K562 (cell line): Measurements from ENCODE around the gene TJP3. TPM values are rescaled to one million over a fixed set of nuclear protein-coding genes. Genes with fewer than 3 reads are reported as not detected.

Source experiments
- ASH1L ChIP-seq: fragments of 450-650 bp; IDR thresholded peaks from 2 replicates; pipeline ENCODE4 v1.6.1; 2018; ENCODE audit warnings: borderline replicate concordance, mild to moderate bottlenecking, low read depth; ENCODE audit not compliant: partially characterized antibody
- CBFA2T2 ChIP-seq: fragments of 450-650 bp; conservative IDR thresholded peaks from 2 replicates; pipeline ENCODE4 v1.6.1; 2017; ENCODE audit warnings: mild to moderate bottlenecking
- CREB3 ChIP-seq: fragments of 450-650 bp; conservative IDR thresholded peaks from 2 replicates; pipeline ENCODE4 v1.6.1; 2016; ENCODE audit warnings: missing genetic modification characterization, low read depth, mild to moderate bottlenecking, missing compliant biosample characterization, moderate library complexity
- HDAC6 ChIP-seq: IDR thresholded peaks from 2 replicates; pipeline ENCODE4 v1.6.1; 2012; ENCODE audit warnings: low read depth, mild to moderate bottlenecking, control low read depth, inconsistent platforms, low read length, moderate library complexity
- IFI16 ChIP-seq: fragments of 250-450 bp; sonication (Bioruptor Pico); IDR thresholded peaks from 2 replicates; pipeline ENCODE4 v2.1.2; 2022; ENCODE audit warnings: mild to moderate bottlenecking, inconsistent platforms
- NFE2L1 ChIP-seq: fragments of 450-650 bp; IDR thresholded peaks from 2 replicates; pipeline ENCODE4 v1.6.1; 2016; ENCODE audit warnings: missing genetic modification characterization, low read depth, mild to moderate bottlenecking, missing compliant biosample characterization, moderate library complexity, borderline replicate concordance
- POLR3G ChIP-seq: IDR thresholded peaks from 2 replicates; pipeline ENCODE4 v1.6.1; 2011; ENCODE audit not compliant: insufficient read length, insufficient replicate concordance; ENCODE audit errors: extremely low read depth
- PREB ChIP-seq: sonication (generic); formaldehyde crosslinking; IDR thresholded peaks from 2 replicates; pipeline ENCODE4 v1.8.1; 2023; ENCODE audit warnings: mild to moderate bottlenecking, missing genetic modification reagents
- SIX5 ChIP-seq, 2 experiments: IDR thresholded peaks; 2 replicates each; pipeline ENCODE4 v1.6.1; 2011; ENCODE audit warnings: low read length in 2 of 2, borderline replicate concordance in 1 of 2, low read depth in 1 of 2, mild to moderate bottlenecking in 1 of 2, moderate library complexity in 1 of 2; ENCODE audit not compliant: insufficient read depth in 1 of 2
- SLC30A9 ChIP-seq: fragments of 250-450 bp; sonication (Bioruptor Pico); IDR thresholded peaks from 2 replicates; pipeline ENCODE4 v1.8.0; 2022; ENCODE audit warnings: mild to moderate bottlenecking, moderate library complexity
- SMAD4 ChIP-seq: fragments of 250-450 bp; sonication (Bioruptor Pico); conservative IDR thresholded peaks from 2 replicates; pipeline ENCODE4 v1.8.0; 2021; ENCODE audit warnings: inconsistent platforms, mild to moderate bottlenecking, moderate library complexity
- SMARCA4 ChIP-seq: fragments of 450-650 bp; IDR thresholded peaks from 2 replicates; pipeline ENCODE4 v1.6.1; 2016
- STAT5B ChIP-seq: fragments of 250-450 bp; sonication (Bioruptor Pico); IDR thresholded peaks from 2 replicates; pipeline ENCODE4 v1.8.0; 2021; ENCODE audit warnings: mild to moderate bottlenecking, inconsistent platforms
- TEAD2 ChIP-seq: fragments of 450-650 bp; IDR thresholded peaks from 2 replicates; pipeline ENCODE4 v1.6.1; 2016; ENCODE audit warnings: missing genetic modification characterization, control low read depth, missing compliant biosample characterization
- ZNF75A ChIP-seq: fragments of 450-650 bp; formaldehyde crosslinking; IDR thresholded peaks from 2 replicates; pipeline ENCODE4 v1.4.0; 2020; ENCODE audit warnings: mild to moderate bottlenecking
- polyA plus RNA-seq, 8 experiments: library from polyadenylated mRNA; depleted of rRNA in 4 of 8; stranded (reverse) in 5 of 8; unstranded in 3 of 8; fragments of >200 nt; fragmentation: Nextera tagmentation in 2 of 8; fragmentation: Illumina TruSeq in 1 of 8; extraction: Ambion mirVana in 2 of 8; extraction: Trizol in 1 of 8; gene quantifications; 2 replicates each; pipeline versions ENCODE4 v1.2.1 to v1.2.3, GENCODE V29; 2011 to 2014; ENCODE audit warnings: inconsistent platforms in 1 of 8, missing spikeins in 1 of 8
- total RNA-seq, 7 experiments: library from RNA; depleted of rRNA in 6 of 7; stranded (reverse); fragments of >200 nt in 6 of 7; fragmentation: Illumina TruSeq in 2 of 7; extraction: Trizol in 2 of 7; gene quantifications; 2 replicates each; pipeline versions ENCODE4 v1.2.1 to v1.2.3, GENCODE V29; 2011 to 2021; ENCODE audit warnings: low replicate concordance in 1 of 7
- TF ChIP-seq, protein P1 (sequence below): sonication (generic); formaldehyde crosslinking; IDR thresholded peaks from 2 replicates; pipeline ENCODE4 v1.4.0; 2020; ENCODE audit warnings: mild to moderate bottlenecking, missing genetic modification reagents

TJP3 gene
- total and polyA plus RNA-seq, 9 of the 15 experiments (the other 6 are each of a cell fraction or from before 2014, with no cell fraction given), result 0.11 to 2.4 (median 0.57) TPM; not detected in 1

- TF ChIP-seq CREB3 (tag) (no peak), TEAD2 (tag) (no peak), ASH1L (no peak), SLC30A9 (CRISPR knock-in tag) (no peak), PREB (CRISPR knock-in tag) (0 out of 2 replicates have a peak, but pooled peaks have one; percentile 1), ZNF75A (CRISPR knock-in tag) (no peak), STAT5B (CRISPR knock-in tag) (no peak), IFI16 (CRISPR knock-in tag) (no peak), SMAD4 (CRISPR knock-in tag) (peak; percentile 69; the same call in 1 of the 2 replicates), SIX5 (IDR thresholded peaks at IDR 0.05; ENCODE audit: borderline replicate concordance in 1 of 2, insufficient read depth in 1 of 2, low read depth in 1 of 2, low read length in 2 of 2) (no peak), SMARCA4 (no peak), POLR3G (no peak), HDAC6 (no peak), NFE2L1 (tag) (no peak), CBFA2T2 (0 out of 2 replicates have a peak, but pooled peaks have one; percentile 4)
- TF ChIP-seq, protein P1, sequence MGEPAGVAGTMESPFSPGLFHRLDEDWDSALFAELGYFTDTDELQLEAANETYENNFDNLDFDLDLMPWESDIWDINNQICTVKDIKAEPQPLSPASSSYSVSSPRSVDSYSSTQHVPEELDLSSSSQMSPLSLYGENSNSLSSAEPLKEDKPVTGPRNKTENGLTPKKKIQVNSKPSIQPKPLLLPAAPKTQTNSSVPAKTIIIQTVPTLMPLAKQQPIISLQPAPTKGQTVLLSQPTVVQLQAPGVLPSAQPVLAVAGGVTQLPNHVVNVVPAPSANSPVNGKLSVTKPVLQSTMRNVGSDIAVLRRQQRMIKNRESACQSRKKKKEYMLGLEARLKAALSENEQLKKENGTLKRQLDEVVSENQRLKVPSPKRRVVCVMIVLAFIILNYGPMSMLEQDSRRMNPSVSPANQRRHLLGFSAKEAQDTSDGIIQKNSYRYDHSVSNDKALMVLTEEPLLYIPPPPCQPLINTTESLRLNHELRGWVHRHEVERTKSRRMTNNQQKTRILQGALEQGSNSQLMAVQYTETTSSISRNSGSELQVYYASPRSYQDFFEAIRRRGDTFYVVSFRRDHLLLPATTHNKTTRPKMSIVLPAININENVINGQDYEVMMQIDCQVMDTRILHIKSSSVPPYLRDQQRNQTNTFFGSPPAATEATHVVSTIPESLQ (CRISPR knock-in tag), result no peak
Observed at GRCh38 chr19:3721131-3721886, 13.1 kb downstream of the TJP3 start (continued).
